ENCODE results near the gene CPSF2.
"Not testable (repeated sequence)": the region's sequence is repeated elsewhere in the genome, so short reads cannot be mapped to it uniquely, and the experiment has no call there.

Gene CPSF2

GRCh38 chr14:92161521-92161920 lies 39.8 kb downstream of the CPSF2 start:
- DNase-seq: no peak

GRCh38 chr14:92164958-92165357 lies 43.2 kb downstream of the CPSF2 start:
- DNase-seq: no peak

- no peak for DNase-seq
These were observed 51.9 kb downstream of the CPSF2 start for GRCh38 chr14:92173668-92174067.

GRCh38 chr14:92175811-92176210 lies 54.0 kb downstream of the CPSF2 start:
- DNase-seq: no peak

- no peak for DNase-seq
These were observed 54.7 kb downstream of the CPSF2 start for GRCh38 chr14:92176476-92176875.

- DNase-seq: not testable (repeated sequence)
These were observed 57.4 kb downstream of the CPSF2 start for GRCh38 chr14:92179178-92179577.

- DNase-seq: no peak
These were observed 63.8 kb downstream of the CPSF2 start for GRCh38 chr14:92185559-92185958.

- DNase-seq: not testable (repeated sequence)
These were observed 65.8 kb downstream of the CPSF2 start for GRCh38 chr14:92187616-92188015.

GRCh38 chr14:92190768-92191167 lies 69.0 kb downstream of the CPSF2 start:
- no peak for DNase-seq

- no peak for DNase-seq
These were observed 77.0 kb downstream of the CPSF2 start for GRCh38 chr14:92198804-92199203.

GRCh38 chr14:92199763-92200162 lies 78.0 kb downstream of the CPSF2 start:
- DNase-seq: no peak

GRCh38 chr14:92203116-92203515 lies 81.3 kb downstream of the CPSF2 start:
- DNase-seq: no peak

GRCh38 chr14:92204792-92205191 lies 83.0 kb downstream of the CPSF2 start:
- DNase-seq: no peak

- DNase-seq: no peak
These were observed 85.5 kb downstream of the CPSF2 start for GRCh38 chr14:92207012-92207927.

GRCh38 chr14:92207928-92208265 lies 86.1 kb downstream of the CPSF2 start:
- no peak for DNase-seq

GRCh38 chr14:92209141-92209540 lies 87.4 kb downstream of the CPSF2 start:
- DNase-seq: no peak

- DNase-seq: not testable (repeated sequence)
These were observed 91.4 kb downstream of the CPSF2 start for GRCh38 chr14:92213125-92213524.

GRCh38 chr14:92215579-92215978 lies 93.8 kb downstream of the CPSF2 start:
- no peak for DNase-seq

- no peak for DNase-seq
These were observed 96.2 kb downstream of the CPSF2 start for GRCh38 chr14:92217936-92218335.

All from NCI-H2227 treated with DMSO at 0.1 percent for 48 hours (cell line).